ENCODE measurements around the gene LMAN2.
"Not testable (repeated sequence)": the region's sequence is repeated elsewhere in the genome, so short reads cannot be mapped to it uniquely, and the experiment has no call there.

LMAN2 gene

GRCh38 chr5:177349762-177350161, 1.7 kb downstream of the LMAN2 start:
- DNase-seq (ENCODE audit: low read depth in 1 of 2, low spot score in 1 of 2), result no peak

GRCh38 chr5:177349362-177349647, 2.2 kb downstream of the LMAN2 start:
- DNase-seq (ENCODE audit: low read depth in 1 of 2, low spot score in 1 of 2), result no peak

DNA sequence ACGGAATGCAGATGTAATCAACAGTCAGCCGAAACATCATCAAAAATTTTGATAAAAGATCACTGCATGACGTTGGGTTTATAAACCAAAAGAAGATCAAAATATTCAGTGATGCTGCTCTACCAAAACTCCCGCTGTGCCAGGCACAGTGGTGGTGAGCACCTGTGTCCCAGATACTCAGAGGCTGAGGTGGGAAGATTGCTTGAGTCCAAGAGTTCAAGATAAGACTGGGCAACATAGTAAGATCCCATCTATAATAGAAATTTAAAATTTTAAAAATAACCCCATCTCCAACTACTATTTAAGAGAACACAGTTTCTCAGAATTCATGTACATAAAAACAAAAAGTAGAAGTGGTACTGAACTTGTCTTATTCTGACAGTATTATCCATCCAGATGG, 3.8 kb downstream of the LMAN2 start:
- no peak for DNase-seq (ENCODE audit: low read depth in 1 of 2, low spot score in 1 of 2)

DNA sequence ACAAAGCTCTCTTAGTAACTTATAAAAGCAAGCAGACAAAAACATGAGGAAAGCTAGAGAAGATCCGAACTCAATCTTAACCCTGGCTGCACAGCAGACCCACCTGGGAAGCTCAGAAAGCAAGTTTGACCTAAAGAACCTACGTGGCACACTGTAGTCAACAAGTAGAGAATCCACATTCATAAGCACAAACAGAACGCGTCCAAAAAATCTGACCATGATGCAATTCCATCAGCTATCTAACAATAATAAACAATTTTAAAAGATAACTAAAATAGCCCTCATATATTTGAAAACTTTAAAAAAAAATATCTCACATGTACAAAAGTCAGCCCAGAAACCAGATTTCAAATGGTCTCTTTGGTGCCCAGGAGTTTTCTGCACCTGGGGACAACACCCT, 4.6 kb downstream of the LMAN2 start:
- no peak for DNase-seq (ENCODE audit: low read depth in 1 of 2, low spot score in 1 of 2)

- no peak for DNase-seq (ENCODE audit: low read depth in 1 of 2, low spot score in 1 of 2)
These were observed 6.6 kb downstream of the LMAN2 start for GRCh38 chr5:177344891-177345290.

DNA sequence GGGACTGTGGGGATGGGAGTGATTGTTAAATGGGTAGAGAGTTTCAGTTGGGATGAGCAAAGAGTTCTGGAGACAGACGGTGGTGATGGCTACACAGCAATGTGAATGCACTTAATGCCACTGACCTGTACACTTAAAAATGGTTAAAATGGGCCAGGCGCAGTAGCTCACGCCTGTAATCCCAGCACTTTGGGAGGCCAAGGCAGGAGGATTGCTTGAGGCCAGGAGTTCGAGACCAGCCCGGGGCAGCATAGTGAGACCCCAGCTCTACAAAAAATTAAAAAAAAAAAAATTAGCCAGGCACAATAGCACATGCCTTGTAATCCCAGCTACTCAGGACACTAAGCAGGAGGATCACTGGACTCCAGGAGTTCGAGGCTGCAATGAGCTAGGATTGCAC, 7.7 kb downstream of the LMAN2 start:
- DNase-seq (ENCODE audit: low read depth in 1 of 2, low spot score in 1 of 2), result no peak

DNA sequence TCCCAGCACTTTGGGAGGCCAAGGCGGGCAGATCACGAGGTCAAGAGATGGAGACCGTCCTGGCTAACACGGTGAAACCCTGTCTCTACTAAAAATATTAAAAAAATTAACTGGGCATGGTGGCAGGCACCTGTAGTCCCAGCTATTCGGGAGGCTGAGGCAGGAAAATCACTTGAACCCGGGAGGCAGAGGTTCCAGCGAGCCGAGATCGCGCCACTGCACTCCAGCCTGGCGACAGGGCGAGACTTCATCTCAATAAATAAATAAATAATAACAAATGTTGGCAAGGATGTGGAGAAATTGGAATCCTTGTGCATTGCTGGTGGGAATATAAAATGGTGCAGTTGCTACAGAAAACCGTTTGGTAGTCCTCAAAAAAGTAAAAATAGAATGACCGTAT, 8.5 kb downstream of the LMAN2 start:
- not testable (repeated sequence) for DNase-seq (ENCODE audit: low read depth in 1 of 2, low spot score in 1 of 2)

GRCh38 chr5:177339107-177339638, 12.3 kb downstream of the LMAN2 start:
- DNase-seq (ENCODE audit: low read depth in 1 of 2, low spot score in 1 of 2), result no peak

DNA sequence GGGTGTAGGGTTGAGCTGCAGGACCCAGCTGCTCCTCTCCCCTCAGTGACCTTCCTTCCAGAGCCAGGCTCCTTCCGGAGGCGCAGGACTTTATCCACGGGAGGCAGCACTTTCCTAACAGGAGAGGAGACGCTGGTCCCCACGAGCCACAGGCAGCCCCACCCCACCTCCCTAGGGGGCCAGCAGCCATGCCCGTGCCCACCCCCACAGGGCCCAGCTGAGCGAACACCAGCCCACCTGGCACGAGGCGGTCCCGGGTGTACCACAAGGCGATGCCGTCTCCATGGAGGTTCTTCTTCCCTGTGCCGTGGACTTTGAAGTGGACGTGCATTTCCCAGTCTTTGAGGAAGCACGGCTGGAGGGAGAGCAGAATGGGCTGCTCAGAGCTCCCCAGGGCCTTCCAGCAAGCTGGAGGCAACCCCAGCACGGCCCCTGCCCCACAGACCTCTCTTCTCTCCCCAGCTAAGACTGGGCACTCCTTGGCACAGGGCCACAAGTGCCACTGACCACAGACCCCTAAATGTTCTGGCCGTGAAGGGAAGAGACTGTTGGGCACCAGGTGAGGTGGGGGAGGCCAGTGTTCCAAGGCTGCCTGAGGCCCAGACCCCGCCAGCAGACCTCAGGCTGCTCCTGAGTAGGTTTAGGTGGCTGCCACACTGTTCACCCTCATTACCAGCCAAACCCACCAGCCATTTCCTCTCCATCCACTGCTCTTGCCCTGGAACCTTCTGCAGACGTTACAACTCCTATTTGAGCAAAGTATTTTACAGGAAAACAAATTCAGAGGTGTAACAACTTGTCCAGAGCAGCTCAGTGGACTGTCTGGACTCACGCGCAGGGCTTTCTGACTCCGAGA, 13.0 kb downstream of the LMAN2 start:
- DNase-seq (ENCODE audit: low read depth in 1 of 2, low spot score in 1 of 2), result no peak

DNA sequence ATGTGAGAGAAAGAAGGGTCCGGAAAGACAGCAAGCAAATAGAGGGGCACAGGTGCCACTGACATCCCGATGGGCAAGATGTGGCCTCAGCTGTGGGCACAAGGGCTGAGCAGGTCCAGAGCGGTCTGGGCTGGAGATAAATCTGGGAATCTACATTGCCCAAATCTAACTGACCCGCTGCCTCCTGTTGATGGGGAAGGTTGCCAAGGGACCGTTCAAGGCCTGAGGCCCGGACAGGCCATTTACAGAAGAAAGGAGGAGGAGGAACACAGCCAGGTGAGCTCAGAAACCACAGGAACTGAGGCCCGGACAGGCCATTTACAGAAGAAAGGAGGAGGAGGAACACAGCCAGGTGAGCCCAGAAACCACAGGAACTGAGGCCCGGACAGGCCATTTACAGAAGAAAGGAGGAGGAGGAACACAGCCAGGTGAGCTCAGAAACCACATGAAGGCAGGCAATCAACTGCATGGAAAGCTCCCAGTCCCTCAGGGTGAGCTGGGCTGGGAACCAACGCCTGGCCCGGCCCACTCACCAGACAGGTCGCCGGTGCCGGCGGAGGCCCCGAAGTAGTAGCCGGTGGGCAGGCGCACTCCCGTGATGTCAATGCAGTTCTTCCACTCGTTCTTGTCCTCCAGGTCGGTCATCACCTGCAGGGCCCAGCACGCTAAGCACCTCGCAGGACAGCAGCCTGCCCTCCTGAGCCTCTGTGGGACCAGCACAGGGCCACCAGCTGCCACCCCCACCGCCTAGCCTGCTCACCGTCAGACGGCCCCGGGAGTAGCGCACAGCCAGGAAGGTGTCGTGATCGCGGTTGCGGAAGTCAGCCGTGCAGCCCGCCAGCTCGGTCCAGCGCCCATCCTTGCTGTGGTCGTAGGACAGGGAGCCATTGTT, 14.6 kb downstream of the LMAN2 start:
- no peak for DNase-seq (ENCODE audit: low read depth in 1 of 2, low spot score in 1 of 2)

- DNase-seq (ENCODE audit: low read depth in 1 of 2, low spot score in 1 of 2), result no peak
These were observed 15.4 kb downstream of the LMAN2 start for GRCh38 chr5:177336112-177336511.

GRCh38 chr5:177335701-177336065, 15.8 kb downstream of the LMAN2 start:
- DNase-seq (ENCODE audit: low read depth in 1 of 2, low spot score in 1 of 2), result no peak

- DNase-seq (ENCODE audit: low read depth in 1 of 2, low spot score in 1 of 2), result no peak
These were observed 16.4 kb downstream of the LMAN2 start for GRCh38 chr5:177334781-177335700.

DNA sequence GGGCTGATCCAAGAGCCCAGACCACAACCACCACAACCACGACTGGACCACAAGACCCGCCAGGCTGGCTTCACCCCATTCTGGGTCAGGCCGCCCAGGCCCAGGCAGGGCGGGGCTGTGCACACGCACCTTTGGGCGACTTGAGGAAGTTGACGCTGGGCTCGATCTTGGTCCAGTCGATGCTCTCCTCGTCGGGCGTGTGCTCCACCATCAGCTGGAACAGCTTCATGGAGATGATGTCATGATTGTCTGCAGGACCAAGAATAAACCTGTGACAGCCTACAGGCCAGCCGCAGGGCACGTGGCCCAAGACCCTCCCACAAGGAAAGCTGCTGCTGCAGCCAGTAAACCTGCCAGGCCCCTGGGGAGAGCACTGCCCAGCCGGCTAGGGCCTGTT, 17.3 kb downstream of the LMAN2 start:
- DNase-seq (ENCODE audit: low read depth in 1 of 2, low spot score in 1 of 2), result no peak

- no peak for DNase-seq (ENCODE audit: low read depth in 1 of 2, low spot score in 1 of 2)
These were observed 17.9 kb downstream of the LMAN2 start for GRCh38 chr5:177333420-177334154.

DNA sequence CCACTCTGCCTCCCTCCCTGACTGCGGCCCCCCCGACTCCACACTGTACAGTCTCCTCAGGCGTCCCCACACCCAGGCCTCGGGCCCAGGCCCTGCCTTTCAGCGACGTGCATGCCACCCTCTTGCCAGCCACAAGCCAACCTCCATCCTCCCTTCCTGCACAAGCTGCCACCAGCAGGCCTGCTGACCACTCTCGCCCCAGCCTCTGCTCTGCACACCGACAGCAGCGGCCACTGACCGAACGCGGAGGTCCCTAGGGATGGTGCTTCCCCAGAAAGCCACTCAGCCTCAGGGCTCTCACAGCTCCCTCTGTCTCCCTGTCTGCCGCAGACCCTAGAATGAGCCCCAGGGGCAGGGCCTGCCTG, 18.6 kb downstream of the LMAN2 start:
- no peak for DNase-seq (ENCODE audit: low read depth in 1 of 2, low spot score in 1 of 2)

- DNase-seq (ENCODE audit: low read depth in 1 of 2, low spot score in 1 of 2), result no peak
These were observed 19.2 kb downstream of the LMAN2 start for GRCh38 chr5:177332031-177332895.

DNA sequence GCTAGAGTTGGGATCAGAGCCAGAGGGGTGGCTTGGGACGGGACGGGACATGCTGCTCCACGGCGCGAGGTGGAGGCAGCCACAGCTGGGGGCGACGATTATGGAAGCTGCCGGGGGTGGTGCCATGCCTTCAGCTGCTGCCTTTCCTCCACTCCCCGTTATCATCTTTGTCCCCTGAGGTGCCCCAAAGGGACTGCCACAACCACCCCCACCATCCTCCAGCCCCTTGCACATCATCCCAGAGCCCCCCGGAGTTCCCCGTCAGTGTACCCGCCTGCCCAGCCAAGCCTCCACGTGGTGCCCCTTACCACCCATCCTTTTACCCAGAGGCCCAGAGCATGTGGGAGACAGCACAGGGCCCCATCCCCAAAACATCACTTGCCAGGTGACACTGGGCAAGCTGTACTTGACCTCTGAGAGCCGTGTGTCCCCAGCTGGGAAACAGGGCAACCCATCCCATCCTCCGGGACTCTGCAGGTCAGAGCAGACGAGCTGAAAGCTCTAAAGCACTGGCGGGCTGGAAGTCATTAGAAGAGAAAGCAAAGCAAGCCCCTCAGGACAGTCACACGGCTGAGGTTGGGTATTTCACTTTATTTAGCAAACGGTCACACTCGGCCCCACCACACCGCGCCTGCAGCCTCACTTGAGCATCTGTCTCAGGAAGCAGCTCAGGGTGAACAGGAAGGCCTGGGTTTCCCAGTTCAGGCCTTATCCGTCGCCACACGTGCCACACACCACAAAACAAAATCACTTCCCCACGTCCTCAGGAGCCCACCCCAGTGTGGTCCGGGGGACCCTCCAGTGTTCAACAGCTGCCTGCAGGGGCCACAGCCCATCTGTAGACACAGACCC, 20.3 kb downstream of the LMAN2 start:
- DNase-seq (ENCODE audit: low read depth in 1 of 2, low spot score in 1 of 2), result no peak

- no peak for DNase-seq (ENCODE audit: low read depth in 1 of 2, low spot score in 1 of 2)
These were observed 21.6 kb downstream of the LMAN2 start for GRCh38 chr5:177329883-177330282.
